GM18867 (cell line): Measurements from ENCODE around the gene NT5DC3.

Experiments used
- ATAC-seq: cut with Tn5 transposase; IDR thresholded peaks from one replicate; pipeline ENCODE4 v1.9.1; 2021; ENCODE audit warnings: mild to moderate bottlenecking, moderate library complexity; ENCODE audit not compliant: unreplicated experiment

Gene NT5DC3

GRCh38 chr12:103833095-103833775 is 7.8 kb downstream of the NT5DC3 start:
- no peak for ATAC-seq

GRCh38 chr12:103832048-103832997 is 8.7 kb downstream of the NT5DC3 start:
- ATAC-seq: peak; percentile 80

GRCh38 chr12:103830730-103831320 is 10.2 kb downstream of the NT5DC3 start:
- ATAC-seq: no peak

GRCh38 chr12:103830025-103830725 is 10.9 kb downstream of the NT5DC3 start:
- ATAC-seq: no peak

GRCh38 chr12:103829092-103829491 is 11.9 kb downstream of the NT5DC3 start:
- no peak for ATAC-seq

GRCh38 chr12:103827911-103828391 is 13.1 kb downstream of the NT5DC3 start:
- ATAC-seq: no peak

- ATAC-seq: no peak
Measured at GRCh38 chr12:103824845-103825244, 16.2 kb downstream of the NT5DC3 start.

GRCh38 chr12:103824290-103824689 is 16.7 kb downstream of the NT5DC3 start:
- no peak for ATAC-seq

- ATAC-seq: no peak
Measured at GRCh38 chr12:103823871-103824270, 17.2 kb downstream of the NT5DC3 start.

GRCh38 chr12:103821773-103822172 is 19.3 kb downstream of the NT5DC3 start:
- no peak for ATAC-seq

- no peak for ATAC-seq
Measured at GRCh38 chr12:103820881-103821489, 20.0 kb downstream of the NT5DC3 start.

- no peak for ATAC-seq
Measured at GRCh38 chr12:103820361-103820760, 20.7 kb downstream of the NT5DC3 start.

- ATAC-seq: no peak
Measured at GRCh38 chr12:103819892-103820291, 21.1 kb downstream of the NT5DC3 start.

- ATAC-seq: no peak
Measured at GRCh38 chr12:103819312-103819711, 21.7 kb downstream of the NT5DC3 start.

GRCh38 chr12:103817791-103818190 is 23.2 kb downstream of the NT5DC3 start:
- ATAC-seq: no peak

- ATAC-seq: no peak
Measured at GRCh38 chr12:103816663-103817062, 24.4 kb downstream of the NT5DC3 start.

GRCh38 chr12:103814436-103814835 is 26.6 kb downstream of the NT5DC3 start:
- ATAC-seq: no peak

GRCh38 chr12:103813949-103814348 is 27.1 kb downstream of the NT5DC3 start:
- ATAC-seq: no peak

- ATAC-seq: no peak
Measured at GRCh38 chr12:103813426-103813825, 27.6 kb downstream of the NT5DC3 start.

- ATAC-seq: no peak
Measured at GRCh38 chr12:103812789-103813188, 28.2 kb downstream of the NT5DC3 start.
